HepG2 (cell line): ENCODE data around the gene RAB32. TPM values are rescaled to one million over a fixed set of nuclear protein-coding genes. Genes with fewer than 3 reads are reported as not detected.

Source experiments
- AHDC1 ChIP-seq: sonication (generic); formaldehyde crosslinking; IDR thresholded peaks from 2 replicates; pipeline ENCODE4 v1.5.1; 2020; ENCODE audit warnings: mild to moderate bottlenecking, missing genetic modification reagents, borderline replicate concordance
- ATF7 ChIP-seq, 2 experiments: fragments of 450-650 bp in 1 of 2; sonication (generic) in 1 of 2; formaldehyde crosslinking in 1 of 2; IDR thresholded peaks; 2 replicates each; pipeline versions ENCODE4 v1.4.0 to v1.6.1; 2016 to 2020; ENCODE audit warnings: antibody characterized with exemption in 1 of 2, mild to moderate bottlenecking in 1 of 2, missing genetic modification reagents in 1 of 2
- NONO ChIP-seq, 2 experiments: fragments of 450-650 bp in 1 of 2; sonication (generic) in 1 of 2; formaldehyde crosslinking in 1 of 2; IDR thresholded peaks in 1 of 2; conservative IDR thresholded peaks in 1 of 2; 2 replicates each; pipeline versions ENCODE4 v1.6.1 to v1.8.0; 2017 to 2022; ENCODE audit warnings: mild to moderate bottlenecking in 1 of 2, missing genetic modification reagents in 1 of 2, moderate library complexity in 1 of 2
- RAD21 ChIP-seq: fragments of 450-650 bp; formaldehyde crosslinking; IDR thresholded peaks from 2 replicates; pipeline ENCODE4 v1.5.0; 2020; ENCODE audit warnings: mild to moderate bottlenecking
- SOX5 ChIP-seq: IDR thresholded peaks from 2 replicates; pipeline ENCODE4 v1.6.1; 2016; ENCODE audit warnings: borderline replicate concordance
- STAT6 ChIP-seq: sonication (generic); formaldehyde crosslinking; IDR thresholded peaks from 2 replicates; pipeline ENCODE4 v1.4.0; 2020; ENCODE audit warnings: missing genetic modification reagents, mild to moderate bottlenecking, borderline replicate concordance
- TGIF2 ChIP-seq: IDR thresholded peaks from 2 replicates; pipeline ENCODE4 v1.6.1; 2016; ENCODE audit warnings: control low read depth, missing compliant biosample characterization
- ZBED4 ChIP-seq: sonication (generic); formaldehyde crosslinking; IDR thresholded peaks from 2 replicates; pipeline ENCODE4 v1.4.0; 2020; ENCODE audit warnings: missing genetic modification reagents, borderline replicate concordance
- ZFP62 ChIP-seq: sonication (generic); formaldehyde crosslinking; IDR thresholded peaks from 2 replicates; pipeline ENCODE4 v1.4.0; 2020; ENCODE audit warnings: missing genetic modification reagents
- ZNF557 ChIP-seq: sonication (generic); formaldehyde crosslinking; IDR thresholded peaks from 2 replicates; pipeline ENCODE4 v1.4.0; 2020; ENCODE audit warnings: missing genetic modification reagents
- ZNF687 ChIP-seq: sonication (generic); formaldehyde crosslinking; IDR thresholded peaks from 2 replicates; pipeline ENCODE4 v1.5.1; 2020; ENCODE audit warnings: mild to moderate bottlenecking, missing genetic modification reagents, moderate library complexity
- polyA plus RNA-seq, 8 experiments: library from polyadenylated mRNA; depleted of rRNA in 3 of 8; stranded (reverse) in 7 of 8; unstranded in 1 of 8; fragments of >200 nt; fragmentation: Illumina TruSeq in 4 of 8; extraction: Trizol in 4 of 8; gene quantifications; 2 replicates each; pipeline versions ENCODE4 v1.2.1 to v1.2.3, GENCODE V29; 2011 to 2016; ENCODE audit warnings: low read depth in 4 of 8, missing spikeins in 1 of 8, mixed read lengths in 1 of 8; ENCODE audit not compliant: insufficient read depth in 1 of 8
- total RNA-seq, 5 experiments: library from RNA; depleted of rRNA; stranded (reverse); fragments of >200 nt; fragmentation: Illumina TruSeq; extraction: Trizol; gene quantifications; 2 replicates each; pipeline ENCODE4 v1.2.3, GENCODE V29; 2016; ENCODE audit warnings: low read depth in 1 of 5

RAB32 gene
- total and polyA plus RNA-seq, 2 of the 13 experiments (the other 11 are each of a cell fraction or from before 2014, with no cell fraction given): 43.7 to 93.9 TPM

GRCh38 chr6:146543211-146543939, at the start of gene RAB32 (continued):
- TF ChIP-seq ZNF557 (CRISPR knock-in tag): no peak
- TF ChIP-seq SOX5 (CRISPR knock-in tag): no peak
- 0 out of 2 replicates have a peak, but pooled peaks have one; percentile 35 for TF ChIP-seq TGIF2 (CRISPR knock-in tag)
- no peak for TF ChIP-seq AHDC1 (CRISPR knock-in tag)
- TF ChIP-seq RAD21: peak; percentile 97
- TF ChIP-seq STAT6: no peak
- peak; percentile 100 for TF ChIP-seq ZBED4
- no peak for TF ChIP-seq NONO (IDR thresholded peaks at IDR 0.05)
- TF ChIP-seq NONO (CRISPR knock-in tag; conservative IDR thresholded peaks at IDR 0.05): no peak
- peak; percentile 77 for TF ChIP-seq ZNF687 (CRISPR knock-in tag)
- TF ChIP-seq ZFP62 (CRISPR knock-in tag): no peak
- no peak for TF ChIP-seq ATF7 (IDR thresholded peaks at IDR 0.05)
- no peak for TF ChIP-seq ATF7 (CRISPR knock-in tag; IDR thresholded peaks at IDR 0.05)
